Activated naive CD8-positive, alpha-beta T cell treated with anti-CD3 and anti-CD28 coated beads, Interleukin-2, amount 10 ng/mL, durations not matched to agents 7 days and 5 days (primary cell): ENCODE measurements around the gene RASL10B. TPM values are rescaled to one million over a fixed set of nuclear protein-coding genes. Genes with fewer than 3 reads are reported as not detected.
A peak's percentile ranks its signal among the peaks of the same experiment; 100 is the strongest.

Experiments used
- ATAC-seq: fragments of 150-1000 bp; cut with Tn5 transposase; one replicate; pipeline ENCODE4 v1.10.0; 2021; ENCODE audit warnings: low read depth, moderate library complexity
- POLR2A ChIA-PET: fragments of 350-600 bp; sonication (Branson Sonifier 250); formaldehyde crosslinking; loops from one replicate; lab custom pipeline; 2021; ENCODE audit warnings: antibody characterized with exemption; lab: Charles Lee
- DNase-seq: peaks from one replicate; pipeline ENCODE4 v3.0.0; 2021
- H3K27ac Mint-ChIP-seq: one replicate; pipeline ENCODE4 v1.8.0; 2022; ENCODE audit warnings: mild to moderate bottlenecking, mixed read lengths
- H3K27me3 Mint-ChIP-seq: one replicate; pipeline ENCODE4 v1.8.0; 2022; ENCODE audit warnings: mild to moderate bottlenecking, moderate library complexity, mixed read lengths
- H3K36me3 Mint-ChIP-seq: one replicate; pipeline ENCODE4 v1.8.0; 2021; ENCODE audit warnings: mild to moderate bottlenecking, mixed read lengths
- H3K4me1 Mint-ChIP-seq: one replicate; pipeline ENCODE4 v1.8.0; 2021; ENCODE audit warnings: mixed read lengths
- H3K4me3 Mint-ChIP-seq: one replicate; pipeline ENCODE4 v1.8.0; 2022; ENCODE audit warnings: mild to moderate bottlenecking, moderate library complexity, mixed read lengths
- H3K9me3 Mint-ChIP-seq: one replicate; pipeline ENCODE4 v1.8.0; 2021; ENCODE audit warnings: mixed read lengths
- total RNA-seq, 2 experiments: library from RNA; stranded (reverse); gene quantifications; one replicate each; pipeline ENCODE4 v1.2.3, GENCODE V29; 2021

Gene RASL10B
- total RNA-seq, 2 experiments from 2014 or later: 0.09 to 0.53 TPM

GRCh38 chr17:35740997-35741931 lies 9.8 kb downstream of the RASL10B start:
- Mint-ChIP-seq H3K9me3 (no peaks in the 10 kb centered on the region), H3K27ac (no peak overlapping the region), H3K27me3 (peaks cover 40% of the 10 kb centered on the region), H3K36me3 (no peaks in the 10 kb centered on the region), H3K4me1 (peaks cover 9% of the 10 kb centered on the region), H3K4me3 (peak overlapping the region; percentile 71)
- ATAC-seq: peak; percentile 68
- POLR2A ChIA-PET: interaction anchor here (1.2 kb wide), 1 partner anchor 68 kb away, joined by 4 read pairs; the partner anchor contains the start of gene TAF15
- DNase-seq: peak; percentile 52

- Mint-ChIP-seq H3K36me3 (no peaks in the 10 kb centered on the region), H3K4me1 (peaks cover 9% of the 10 kb centered on the region), H3K4me3 (no peak overlapping the region), H3K27me3 (peaks cover 40% of the 10 kb centered on the region), H3K9me3 (no peaks in the 10 kb centered on the region), H3K27ac (no peak overlapping the region)
- DNase-seq (no peak), ATAC-seq (no peak)
- POLR2A ChIA-PET: no interaction called here
Measured at GRCh38 chr17:35742496-35742895, 11.1 kb downstream of the RASL10B start.

DNA sequence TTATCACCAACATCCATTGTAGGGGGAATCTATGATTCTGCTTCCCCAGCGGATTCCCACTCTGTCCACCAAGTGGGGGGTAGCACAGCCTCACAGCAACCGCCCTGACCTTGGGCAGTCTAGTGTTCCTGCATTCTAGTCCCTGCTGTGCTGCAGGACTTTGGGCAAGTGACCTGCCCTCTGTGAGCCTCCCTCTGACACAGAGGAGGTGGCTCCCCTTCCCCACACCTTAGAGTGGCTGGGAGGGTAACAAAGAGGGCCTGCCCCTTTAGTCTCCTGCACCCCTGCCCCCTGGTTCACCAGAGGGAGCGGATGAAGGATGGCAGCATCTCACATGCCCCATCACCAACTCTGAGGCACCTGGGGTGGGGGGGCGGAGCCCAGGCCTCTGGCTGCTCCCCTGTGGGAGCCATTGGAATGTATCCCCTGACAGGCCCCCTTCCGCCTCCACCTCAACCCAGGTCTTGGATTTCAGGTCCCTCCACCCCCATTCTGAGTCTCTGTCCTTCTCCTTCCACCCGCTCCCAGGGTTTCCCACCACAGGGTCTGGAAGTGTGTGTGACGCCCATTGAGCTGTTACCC lies 11.5 kb downstream of the RASL10B start:
- H3K27ac Mint-ChIP-seq: no peak overlapping the region

DNA sequence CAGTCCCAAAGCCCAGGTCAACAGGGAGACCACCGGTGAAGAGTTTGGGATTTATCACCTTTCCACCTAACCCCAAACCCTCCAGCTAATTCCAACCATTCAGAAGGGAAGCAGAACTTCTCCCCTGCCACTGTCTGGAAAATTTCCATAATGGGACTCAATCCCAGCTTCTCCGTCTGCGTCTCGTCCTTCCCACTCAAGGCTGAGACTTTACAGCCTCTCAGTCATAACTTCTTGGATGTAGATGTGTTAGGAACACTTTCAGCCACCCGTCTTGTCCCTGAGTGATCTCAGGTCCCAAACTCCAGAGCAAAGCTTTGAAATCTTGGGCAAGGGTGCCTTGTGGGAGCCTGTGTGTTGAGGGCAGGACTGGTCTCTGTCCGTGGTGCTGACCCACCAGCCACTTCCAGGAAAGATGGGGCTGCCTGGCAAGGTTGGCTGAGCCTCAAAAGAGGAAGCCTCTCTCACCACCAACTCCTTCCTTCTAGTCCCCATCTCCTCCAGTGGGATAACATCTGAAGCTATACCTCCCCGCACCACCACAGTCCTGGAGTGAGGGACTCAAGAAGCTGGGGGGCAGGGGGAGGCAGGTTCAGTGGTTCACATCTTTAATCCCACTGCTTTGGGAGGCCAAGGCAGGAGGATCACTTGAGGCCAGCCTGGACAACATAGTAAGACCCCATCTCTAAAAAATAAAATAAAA lies 12.3 kb downstream of the RASL10B start:
- H3K4me3 Mint-ChIP-seq: no peak overlapping the region
- peaks cover 9% of the 10 kb centered on the region for H3K4me1 Mint-ChIP-seq
- ATAC-seq (no peak), DNase-seq (no peak)
- no peaks in the 10 kb centered on the region for H3K9me3 Mint-ChIP-seq
- H3K27ac Mint-ChIP-seq: no peak overlapping the region
- H3K36me3 Mint-ChIP-seq: no peaks in the 10 kb centered on the region
- POLR2A ChIA-PET: no interaction called here
- H3K27me3 Mint-ChIP-seq: peaks cover 43% of the 10 kb centered on the region

More for the DNA sequence above, 11.5 kb downstream of the RASL10B start:
- H3K36me3 Mint-ChIP-seq: no peaks in the 10 kb centered on the region
- DNase-seq: no peak
- H3K4me3 Mint-ChIP-seq: no peak overlapping the region
- ATAC-seq: no peak
- POLR2A ChIA-PET: no interaction called here
- no peaks in the 10 kb centered on the region for H3K9me3 Mint-ChIP-seq
- H3K27me3 Mint-ChIP-seq: peaks cover 40% of the 10 kb centered on the region
- peaks cover 9% of the 10 kb centered on the region for H3K4me1 Mint-ChIP-seq

DNA sequence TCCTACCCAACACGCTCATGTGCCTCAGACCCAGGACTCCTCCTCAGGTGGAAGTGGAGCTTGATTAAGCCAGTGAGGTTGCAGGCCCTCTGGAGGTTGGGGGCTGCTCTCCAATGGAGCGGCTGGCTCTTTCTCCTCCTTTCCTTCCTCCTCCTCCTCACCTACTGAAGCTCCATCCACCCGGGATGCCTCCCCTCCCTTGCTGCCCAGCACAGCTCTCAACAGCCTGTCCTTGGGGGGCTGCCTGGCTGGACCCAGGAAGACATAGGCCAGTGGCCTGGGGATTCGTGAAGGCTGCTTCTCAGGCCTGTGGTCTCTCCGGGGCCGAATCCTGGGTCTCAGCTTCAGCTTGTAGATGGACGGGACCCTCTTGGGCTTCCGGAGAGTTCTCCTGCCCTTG lies 13.4 kb downstream of the RASL10B start:
- POLR2A ChIA-PET: interaction anchor here (0.5 kb wide), 1 partner anchor 819 kb away, joined by 5 read pairs; no protein-coding TSS in a partner anchor
- H3K4me3 Mint-ChIP-seq: no peak overlapping the region
- no peaks in the 10 kb centered on the region for H3K36me3 Mint-ChIP-seq
- peaks cover 42% of the 10 kb centered on the region for H3K27me3 Mint-ChIP-seq
- DNase-seq: no peak
- ATAC-seq: no peak
- H3K4me1 Mint-ChIP-seq: peaks cover 12% of the 10 kb centered on the region
- H3K27ac Mint-ChIP-seq: no peak overlapping the region
- no peaks in the 10 kb centered on the region for H3K9me3 Mint-ChIP-seq

DNA sequence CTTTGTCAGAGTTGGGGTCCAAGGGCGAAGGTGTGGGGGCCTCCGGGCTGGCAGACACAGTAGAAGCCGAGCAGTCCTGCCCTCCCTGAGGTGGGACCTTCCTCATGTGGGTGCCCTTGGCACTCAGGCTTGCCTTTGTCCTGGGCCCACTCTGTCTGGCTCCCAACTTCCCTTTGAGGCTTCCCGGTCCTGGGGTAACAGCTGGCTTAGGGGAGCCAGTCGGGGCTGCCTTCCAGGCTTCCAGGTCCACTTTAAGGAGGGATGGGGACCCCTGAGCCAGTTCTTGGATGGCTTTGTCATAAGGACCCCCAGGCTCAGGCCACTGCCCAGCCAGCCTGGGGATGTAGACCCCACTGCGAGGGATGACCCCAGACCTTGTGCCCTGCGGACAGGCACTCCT lies 13.8 kb downstream of the RASL10B start:
- peaks cover 14% of the 10 kb centered on the region for H3K4me1 Mint-ChIP-seq
- POLR2A ChIA-PET: no interaction called here

DNA sequence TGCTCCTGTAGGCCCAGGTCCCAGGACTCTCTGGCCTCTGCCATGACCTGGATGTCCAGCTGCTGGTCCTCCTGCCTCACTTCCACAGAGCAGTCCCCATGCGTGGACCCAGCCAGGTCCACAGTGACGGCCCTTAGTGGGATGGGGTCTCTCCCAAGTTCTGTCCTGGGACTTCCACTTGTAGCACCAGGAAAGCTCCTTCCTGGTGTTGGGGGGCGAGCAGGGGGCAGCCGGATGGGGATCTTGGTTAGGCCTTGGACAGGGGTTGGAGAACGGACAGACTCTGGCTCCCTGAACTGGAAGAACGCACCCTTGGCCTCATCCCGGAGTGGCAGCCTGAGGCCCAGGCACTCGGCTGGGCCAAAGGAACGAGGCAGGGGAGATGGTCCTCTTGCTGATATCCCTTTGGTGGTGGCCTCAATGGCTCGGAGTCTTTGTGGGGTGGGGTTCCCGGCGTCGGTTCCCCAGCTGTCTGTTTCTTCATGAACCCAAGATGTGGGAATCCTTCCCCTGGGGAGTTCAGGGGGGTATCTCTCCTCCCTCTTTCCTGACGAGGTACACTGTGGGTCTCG lies 14.4 kb downstream of the RASL10B start:
- H3K9me3 Mint-ChIP-seq: no peaks in the 10 kb centered on the region
- DNase-seq (no peak), ATAC-seq (no peak)
- H3K27ac Mint-ChIP-seq: no peak overlapping the region
- POLR2A ChIA-PET: no interaction called here
- peaks cover 42% of the 10 kb centered on the region for H3K27me3 Mint-ChIP-seq
- H3K36me3 Mint-ChIP-seq: no peaks in the 10 kb centered on the region
- H3K4me1 Mint-ChIP-seq: peaks cover 14% of the 10 kb centered on the region
- no peak overlapping the region for H3K4me3 Mint-ChIP-seq

More for the DNA sequence above, 13.8 kb downstream of the RASL10B start:
- Mint-ChIP-seq H3K27ac (no peak overlapping the region), H3K27me3 (peaks cover 41% of the 10 kb centered on the region), H3K36me3 (no peaks in the 10 kb centered on the region), H3K4me3 (no peak overlapping the region), H3K9me3 (no peaks in the 10 kb centered on the region)
- no peak for DNase-seq
- no peak for ATAC-seq

GRCh38 chr17:35747540-35748017 lies 16.1 kb downstream of the RASL10B start:
- peak; percentile 80 for DNase-seq
- Mint-ChIP-seq H3K4me3 (no peak overlapping the region), H3K27ac (no peak overlapping the region), H3K4me1 (peaks cover 9% of the 10 kb centered on the region), H3K9me3 (no peaks in the 10 kb centered on the region), H3K27me3 (peaks cover 38% of the 10 kb centered on the region), H3K36me3 (no peaks in the 10 kb centered on the region)
- ATAC-seq: peak; percentile 80
- POLR2A ChIA-PET: interaction anchor here (0.5 to 1.4 kb wide), 2 partner anchors 134 to 606 kb away, joined by 4 to 5 read pairs; no protein-coding TSS in a partner anchor

GRCh38 chr17:35748341-35748841 lies 17.0 kb downstream of the RASL10B start:
- ATAC-seq (no peak), DNase-seq (no peak)
- H3K9me3 Mint-ChIP-seq: no peaks in the 10 kb centered on the region
- POLR2A ChIA-PET: interaction anchor here (0.5 to 1.4 kb wide), 2 partner anchors 135 to 607 kb away, joined by 4 to 5 read pairs; no protein-coding TSS in a partner anchor
- H3K4me3 Mint-ChIP-seq: no peak overlapping the region
- H3K36me3 Mint-ChIP-seq: no peaks in the 10 kb centered on the region
- H3K4me1 Mint-ChIP-seq: peaks cover 9% of the 10 kb centered on the region
- peaks cover 40% of the 10 kb centered on the region for H3K27me3 Mint-ChIP-seq
- H3K27ac Mint-ChIP-seq: no peak overlapping the region

- H3K4me3 Mint-ChIP-seq: no peak overlapping the region
- ATAC-seq: no peak
- H3K36me3 Mint-ChIP-seq: no peaks in the 10 kb centered on the region
- H3K4me1 Mint-ChIP-seq: peaks cover 7% of the 10 kb centered on the region
- H3K27me3 Mint-ChIP-seq: peaks cover 37% of the 10 kb centered on the region
- POLR2A ChIA-PET: no interaction called here
- no peak overlapping the region for H3K27ac Mint-ChIP-seq
- no peaks in the 10 kb centered on the region for H3K9me3 Mint-ChIP-seq
- DNase-seq: no peak
Measured at GRCh38 chr17:35748979-35749378, 17.5 kb downstream of the RASL10B start.

- POLR2A ChIA-PET: interaction anchor here (1.0 kb wide), 1 partner anchor 59 kb away, joined by 3 read pairs; the partner anchor contains the start of gene TAF15
- ATAC-seq (no peak), DNase-seq (no peak)
- peaks cover 37% of the 10 kb centered on the region for H3K27me3 Mint-ChIP-seq
- no peaks in the 10 kb centered on the region for H3K9me3 Mint-ChIP-seq
- H3K36me3 Mint-ChIP-seq: no peaks in the 10 kb centered on the region
- H3K27ac Mint-ChIP-seq: no peak overlapping the region
- H3K4me3 Mint-ChIP-seq: peak overlapping the region; percentile 42
- peaks cover 7% of the 10 kb centered on the region for H3K4me1 Mint-ChIP-seq
Measured at GRCh38 chr17:35749560-35750412, 18.3 kb downstream of the RASL10B start.
